Esophagus squamous epithelium (tissue), 5 donors: Measurements from ENCODE around the gene PEX3. TPM values are rescaled to one million over a fixed set of nuclear protein-coding genes. Genes with fewer than 3 reads are reported as not detected.

Source experiments
- DNase-seq: peaks from one replicate; lab custom pipeline; 2025; lab: John Stamatoyannopoulos, UW
- H3K27ac ChIP-seq, 4 donors: fragments of 200-600 bp; sonication (generic); one replicate each; pipeline ENCODE4 v1.5.1; 2016 to 2019; ENCODE audit warnings: mild to moderate bottlenecking in 1 of 4
- H3K27me3 ChIP-seq, 4 donors: fragments of 200-600 bp; sonication (generic); 1 replicate in 3 of 4; 2 replicates in 1 of 4; pipeline versions ENCODE4 v1.5.1 to v1.6.0; 2017 to 2021; ENCODE audit warnings: antibody characterized with exemption in 1 of 4
- H3K36me3 ChIP-seq, 3 donors: fragments of 200-600 bp; sonication (generic); one replicate each; pipeline ENCODE4 v1.5.1; 2016 to 2019
- H3K4me1 ChIP-seq, 3 donors: fragments of 200-600 bp; sonication (generic); one replicate each; pipeline ENCODE4 v1.5.1; 2017 to 2019
- H3K4me3 ChIP-seq, 4 donors: fragments of 200-600 bp; sonication (generic); 1 replicate in 3 of 4; 2 replicates in 1 of 4; pipeline ENCODE4 v1.5.1; 2016 to 2019; ENCODE audit warnings: mild to moderate bottlenecking in 2 of 4, moderate library complexity in 1 of 4
- H3K9me3 ChIP-seq, 3 donors: fragments of 200-600 bp; sonication (generic); one replicate each; pipeline ENCODE4 v1.5.1; 2016 to 2019
- CTCF ChIP-seq, 6 experiments: fragments of 450-650 bp in 4 of 6; fragments of 200-600 bp in 2 of 6; sonication (generic) in 2 of 6; IDR thresholded peaks; one replicate each; pipeline ENCODE4 v1.5.1; 2016 to 2019; ENCODE audit warnings: antibody characterized with exemption in 6 of 6, mild to moderate bottlenecking in 4 of 6, moderate library complexity in 4 of 6
- POLR2A ChIP-seq, 4 donors: fragments of 450-650 bp; IDR thresholded peaks; one replicate each; pipeline ENCODE4 v1.6.1; 2017; ENCODE audit warnings: antibody characterized with exemption in 4 of 4, mild to moderate bottlenecking in 4 of 4, moderate library complexity in 3 of 4
- WGBS, 2 donors: methylation state at CpG; one replicate each; pipeline ENCODE4 v1.1.5; 2018; 5-methylcytosine and 5-hydroxymethylcytosine counted together
- intact Hi-C: fragments of 100-400 bp; cut with DNase I; formaldehyde crosslinking; loops from one replicate; pipeline ENCODE4 v1.15.0; 2022
- total RNA-seq, 4 donors: library from RNA; depleted of rRNA; stranded (reverse); fragments of >200 nt; gene quantifications; one replicate each; pipeline ENCODE4 v1.1.0, GENCODE V29; 2016
- donor health status: DM: yes; HTN: yes; CAD: no.

Gene PEX3
- total RNA-seq, 4 donors from 2014 or later, result 17.6 to 27.9 (median 22.3) TPM

- H3K27ac ChIP-seq, result no peak overlapping the region
- intact Hi-C loops, result no loop called here
- no peak overlapping the region for H3K4me3 ChIP-seq
- no peak for TF ChIP-seq CTCF (IDR thresholded peaks at IDR 0.05)
- TF ChIP-seq POLR2A (IDR thresholded peaks at IDR 0.05), result no peak
- H3K4me1 ChIP-seq, result no peaks in the 10 kb centered on the region
- H3K27me3 ChIP-seq, result no peaks in the 10 kb centered on the region
- H3K36me3 ChIP-seq, result peaks cover 0 to 41% (median 0%) of the 10 kb centered on the region in 3 donors
- WGBS, 2 donors, result 97 to 100% methylated on average over 7 of the region's 8 CpGs
- DNase-seq, result no peak
- no peaks in the 10 kb centered on the region for H3K9me3 ChIP-seq
Measured at GRCh38 chr6:143490775-143491174, 40.2 kb downstream of the PEX3 start.

- 100% methylated on average over 1 of the region's 1 CpG for WGBS, 2 donors
- H3K4me1 ChIP-seq, result no peaks in the 10 kb centered on the region
- no peak for TF ChIP-seq CTCF (IDR thresholded peaks at IDR 0.05)
- TF ChIP-seq POLR2A (IDR thresholded peaks at IDR 0.05), result no peak
Measured at GRCh38 chr6:143496974-143497373, 46.4 kb downstream of the PEX3 start.

GRCh38 chr6:143498428-143498827, 47.8 kb downstream of the PEX3 start:
- Histone ChIP-seq H3K9me3 (no peaks in the 10 kb centered on the region), H3K36me3 (peaks cover 0 to 86% (median 9%) of the 10 kb centered on the region in 3 donors), H3K4me3 (no peak overlapping the region), H3K27me3 (no peaks in the 10 kb centered on the region), H3K4me1 (no peaks in the 10 kb centered on the region), H3K27ac (no peak overlapping the region)
- TF ChIP-seq CTCF (IDR thresholded peaks at IDR 0.05) (no peak), POLR2A (IDR thresholded peaks at IDR 0.05) (no peak)
- intact Hi-C loops, result no loop called here
- WGBS, 2 donors, result 80 to 81% methylated on average over 4 of the region's 4 CpGs
- no peak for DNase-seq

More at GRCh38 chr6:143496974-143497373, 46.4 kb downstream of the PEX3 start:
- Histone ChIP-seq H3K9me3 (no peaks in the 10 kb centered on the region), H3K27ac (no peak overlapping the region), H3K36me3 (peaks cover 0 to 83% (median 9%) of the 10 kb centered on the region in 3 donors), H3K4me3 (no peak overlapping the region), H3K27me3 (no peaks in the 10 kb centered on the region)
- intact Hi-C loops, result no loop called here
- no peak for DNase-seq

GRCh38 chr6:143501851-143502250, 51.2 kb downstream of the PEX3 start:
- Histone ChIP-seq H3K27ac (no peak overlapping the region), H3K9me3 (no peaks in the 10 kb centered on the region), H3K36me3 (peaks cover 0 to 81% (median 5%) of the 10 kb centered on the region in 3 donors), H3K4me3 (no peak overlapping the region), H3K4me1 (no peaks in the 10 kb centered on the region), H3K27me3 (no peaks in the 10 kb centered on the region)
- WGBS, 2 donors, result 92 to 93% methylated on average over 2 of the region's 2 CpGs
- no peak for TF ChIP-seq CTCF (IDR thresholded peaks at IDR 0.05)
- no peak for TF ChIP-seq POLR2A (IDR thresholded peaks at IDR 0.05)
- intact Hi-C loops, result no loop called here
- DNase-seq, result no peak

- Histone ChIP-seq H3K4me1 (peaks cover 0 to 13% (median 0%) of the 10 kb centered on the region in 3 donors), H3K36me3 (peaks cover 0 to 65% (median 0%) of the 10 kb centered on the region in 3 donors), H3K9me3 (no peaks in the 10 kb centered on the region), H3K27ac (no peak overlapping the region), H3K27me3 (no peaks in the 10 kb centered on the region), H3K4me3 (no peak overlapping the region)
- no peak for TF ChIP-seq POLR2A (IDR thresholded peaks at IDR 0.05)
- no peak for TF ChIP-seq CTCF (IDR thresholded peaks at IDR 0.05)
- no peak for DNase-seq
- 85 to 89% methylated on average over 1 of the region's 1 CpG for WGBS, 2 donors
- intact Hi-C loops, result no loop called here
Measured at GRCh38 chr6:143504369-143504768, 53.8 kb downstream of the PEX3 start.
